GM18520 (cell line): ENCODE data around the gene KLF15.

Experiments used
- ATAC-seq: cut with Tn5 transposase; IDR thresholded peaks from one replicate; pipeline ENCODE4 v1.9.1; 2021; ENCODE audit not compliant: unreplicated experiment

The KLF15 gene

DNA sequence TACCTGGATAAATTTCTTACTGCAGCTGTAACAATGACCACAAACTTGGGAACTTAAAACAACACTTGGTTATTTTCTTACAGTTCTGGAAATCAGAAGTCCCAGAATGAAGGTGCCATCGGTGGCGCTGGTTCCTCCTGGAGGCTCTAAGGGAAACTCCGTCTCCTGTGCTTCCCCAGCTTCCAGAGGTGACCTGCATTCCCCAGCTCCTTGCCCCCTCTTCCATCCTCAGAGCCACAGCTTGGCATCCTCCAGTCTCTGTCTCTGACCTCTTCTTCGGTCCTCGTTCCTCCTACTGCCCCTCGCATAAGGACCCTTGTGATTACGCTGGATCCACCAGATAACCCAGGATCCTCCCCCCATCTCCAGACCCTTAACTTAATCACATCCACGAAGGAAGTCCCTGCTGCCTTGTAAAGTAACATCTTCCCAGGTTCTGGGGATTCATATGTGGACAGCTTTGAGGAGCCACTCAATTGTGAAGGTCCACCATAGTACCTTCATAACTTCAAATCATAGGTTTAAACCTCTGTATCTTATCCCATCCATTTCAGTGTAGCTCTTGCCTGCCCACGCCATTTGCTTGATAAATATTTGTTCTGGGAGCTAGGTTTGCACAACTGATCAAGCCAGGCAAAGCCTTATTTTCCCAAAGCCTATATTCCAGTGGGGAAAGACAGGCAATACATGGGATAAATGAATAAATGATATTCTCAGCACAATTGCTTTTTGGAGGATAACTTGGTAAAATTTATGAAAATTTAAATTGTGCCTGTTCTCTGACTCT lies 34.8 kb downstream of the KLF15 start:
- ATAC-seq, result no peak

DNA sequence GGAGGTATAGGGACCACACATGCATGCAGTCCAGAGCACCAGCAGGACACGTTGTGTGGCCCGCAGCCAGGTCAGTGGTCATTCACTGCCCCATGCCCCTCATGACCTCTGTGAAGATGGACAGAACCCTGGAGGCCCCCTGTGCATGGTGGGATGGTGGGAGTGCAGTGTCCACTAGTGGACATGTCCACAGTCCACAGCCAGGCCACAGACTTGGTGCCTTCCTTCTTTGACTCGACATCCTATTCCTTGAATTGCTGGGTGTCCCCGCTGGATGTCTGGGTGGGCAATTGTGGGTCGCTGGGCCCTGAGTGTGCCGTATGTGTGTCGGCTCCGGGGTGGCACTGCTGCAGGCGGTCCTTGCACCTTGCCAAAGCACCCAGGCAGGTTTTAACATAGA lies 35.7 kb downstream of the KLF15 start:
- no peak for ATAC-seq

DNA sequence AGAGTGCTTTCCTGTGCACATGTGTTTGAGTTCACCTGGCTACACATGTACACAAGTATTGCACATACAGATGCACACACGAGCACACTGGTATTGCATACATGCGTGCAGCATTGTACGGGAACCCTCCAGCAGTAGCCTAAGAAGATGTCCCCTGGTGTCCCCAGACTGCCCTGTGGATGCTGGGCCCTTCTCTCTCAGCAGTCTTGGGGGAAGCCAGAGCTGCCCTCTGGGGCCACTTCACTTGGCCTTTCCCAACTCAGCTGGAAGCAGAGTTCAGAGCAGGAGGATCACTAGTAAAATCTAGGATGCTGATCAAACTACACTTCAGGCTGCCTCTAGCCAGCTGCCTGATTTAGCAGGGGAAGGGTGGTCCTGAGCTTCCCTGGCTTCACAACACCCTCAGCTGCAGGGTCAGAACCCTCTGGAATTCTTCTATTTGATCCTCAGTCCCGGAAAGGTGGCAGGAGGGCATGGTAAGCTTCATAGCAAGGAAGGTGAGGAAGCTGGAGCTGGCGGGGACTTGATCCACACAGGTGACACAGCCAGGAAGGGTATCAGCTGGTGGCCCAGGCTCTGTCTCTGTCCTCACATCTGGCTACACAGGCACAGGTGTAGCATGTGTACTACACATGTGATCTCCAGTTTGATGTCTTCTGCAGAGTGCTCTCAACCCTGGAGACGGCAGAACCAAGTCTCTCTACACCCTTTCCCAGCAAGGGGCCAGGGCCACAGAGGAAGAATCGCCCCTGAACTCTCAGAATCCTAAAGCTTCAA lies 36.5 kb downstream of the KLF15 start:
- ATAC-seq, result no peak

DNA sequence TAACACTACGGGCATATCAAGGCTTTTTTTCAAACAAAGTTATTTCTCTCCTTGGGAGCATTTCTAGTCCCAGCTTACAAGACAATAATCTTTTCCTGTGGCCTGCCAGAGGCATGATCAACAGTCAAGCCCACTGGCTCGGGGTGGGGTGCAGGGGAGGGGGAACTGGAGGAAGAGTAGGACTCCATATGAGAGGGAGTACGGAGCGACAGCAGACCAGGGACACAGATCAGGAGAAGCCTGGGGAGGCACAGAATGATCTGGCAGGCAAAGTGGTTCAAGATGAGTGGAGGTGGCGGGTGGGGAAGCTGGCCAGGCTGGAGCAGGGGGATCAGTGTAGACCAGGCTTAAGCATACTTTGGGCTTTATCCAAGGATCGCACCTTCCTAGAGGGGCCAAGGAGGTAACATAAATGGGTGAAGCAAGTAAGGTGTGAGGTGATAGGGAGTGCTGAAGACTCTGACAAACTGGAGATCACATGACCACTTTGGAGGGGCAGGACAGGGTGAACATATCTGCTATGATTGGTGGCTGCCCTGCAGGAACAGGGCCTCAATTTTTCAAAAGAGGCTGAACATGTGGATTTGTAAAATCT lies 37.4 kb downstream of the KLF15 start:
- no peak for ATAC-seq

DNA sequence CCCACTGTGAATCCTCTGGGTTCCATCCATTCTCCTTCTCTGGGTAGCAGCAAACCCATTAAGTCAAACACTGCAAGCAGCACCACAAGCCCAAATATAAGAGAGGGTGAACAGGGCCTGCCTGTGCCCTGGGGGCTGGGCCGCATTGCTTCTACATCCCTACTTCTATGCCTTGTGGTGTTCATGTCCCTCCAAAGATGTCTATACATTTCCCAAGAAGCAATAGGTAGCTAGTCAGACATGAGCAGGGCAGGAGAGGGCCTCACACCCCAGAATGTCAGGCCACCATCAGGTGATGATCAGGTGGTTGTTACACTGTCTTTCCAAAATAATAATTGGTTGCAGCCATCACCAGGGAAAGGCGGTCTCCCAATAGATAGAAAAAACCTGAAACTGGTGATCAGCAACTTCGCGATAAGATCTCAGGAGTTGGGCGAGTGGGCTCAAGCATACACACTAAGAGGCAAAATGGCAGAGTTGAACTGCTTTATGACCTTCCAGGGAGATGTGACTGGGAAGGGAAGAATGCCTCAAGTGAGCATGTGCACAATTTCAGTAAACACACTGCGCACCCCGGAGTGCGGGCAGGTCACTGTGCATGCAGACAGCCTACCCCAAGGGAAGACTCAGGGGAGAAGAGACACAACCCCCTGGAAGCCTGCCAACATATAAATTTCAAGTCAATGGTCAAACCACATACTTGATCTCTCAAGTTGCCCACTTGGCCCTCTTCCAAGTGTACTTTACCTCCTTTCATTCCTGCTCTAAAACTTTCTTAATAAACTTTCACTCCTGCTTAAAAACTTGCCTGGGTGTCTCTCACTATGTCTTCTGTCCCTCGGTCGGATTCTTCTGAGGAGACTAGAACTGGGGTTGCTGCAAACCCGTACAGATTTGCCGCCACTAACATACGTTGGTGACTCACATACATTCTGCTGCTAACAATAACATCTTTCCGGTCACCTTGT lies 39.9 kb downstream of the KLF15 start:
- no peak for ATAC-seq

DNA sequence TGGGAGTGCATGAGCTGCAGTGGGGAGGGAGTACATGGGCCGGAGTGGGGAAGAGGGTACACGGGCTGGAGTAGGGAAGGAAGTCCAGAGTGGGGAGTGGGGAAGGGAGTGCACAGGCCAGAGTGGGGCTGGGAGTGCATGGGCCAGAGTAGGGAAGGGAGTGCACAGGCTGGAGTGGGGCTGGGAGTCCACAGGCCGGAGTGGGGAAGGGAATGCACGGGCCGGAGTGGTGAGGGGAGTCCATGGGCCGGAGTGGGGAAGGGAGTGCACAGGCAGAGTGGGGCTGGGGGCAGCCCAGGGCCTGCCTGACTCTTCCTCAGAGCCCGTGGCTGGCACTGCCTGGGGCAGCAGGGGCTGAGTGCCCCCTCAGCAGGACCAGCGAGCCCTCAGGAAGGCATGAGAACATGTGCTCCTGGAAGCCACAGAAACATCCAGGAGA lies 40.7 kb downstream of the KLF15 start:
- no peak for ATAC-seq

DNA sequence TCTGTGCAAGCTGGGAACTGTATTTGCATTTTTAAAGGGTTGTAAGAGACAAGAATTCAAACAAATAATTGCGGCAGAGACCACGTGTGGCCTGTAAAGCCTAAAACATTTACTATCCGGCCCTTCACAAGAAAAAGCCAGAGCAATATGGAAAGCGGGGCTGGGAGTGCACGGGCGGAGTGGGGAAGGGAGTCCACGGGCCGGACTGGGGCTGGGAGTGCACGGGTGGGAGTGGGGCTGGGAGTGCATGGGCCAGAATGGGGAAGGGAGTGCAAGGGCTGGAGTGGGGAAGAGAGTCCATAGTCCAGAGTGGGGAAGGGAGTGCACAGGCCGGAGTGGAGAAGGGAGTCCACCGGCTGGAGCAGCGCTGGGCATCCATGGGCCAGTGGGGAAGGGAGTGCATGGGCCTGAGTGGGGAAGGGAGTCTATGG lies 41.2 kb downstream of the KLF15 start:
- no peak for ATAC-seq

DNA sequence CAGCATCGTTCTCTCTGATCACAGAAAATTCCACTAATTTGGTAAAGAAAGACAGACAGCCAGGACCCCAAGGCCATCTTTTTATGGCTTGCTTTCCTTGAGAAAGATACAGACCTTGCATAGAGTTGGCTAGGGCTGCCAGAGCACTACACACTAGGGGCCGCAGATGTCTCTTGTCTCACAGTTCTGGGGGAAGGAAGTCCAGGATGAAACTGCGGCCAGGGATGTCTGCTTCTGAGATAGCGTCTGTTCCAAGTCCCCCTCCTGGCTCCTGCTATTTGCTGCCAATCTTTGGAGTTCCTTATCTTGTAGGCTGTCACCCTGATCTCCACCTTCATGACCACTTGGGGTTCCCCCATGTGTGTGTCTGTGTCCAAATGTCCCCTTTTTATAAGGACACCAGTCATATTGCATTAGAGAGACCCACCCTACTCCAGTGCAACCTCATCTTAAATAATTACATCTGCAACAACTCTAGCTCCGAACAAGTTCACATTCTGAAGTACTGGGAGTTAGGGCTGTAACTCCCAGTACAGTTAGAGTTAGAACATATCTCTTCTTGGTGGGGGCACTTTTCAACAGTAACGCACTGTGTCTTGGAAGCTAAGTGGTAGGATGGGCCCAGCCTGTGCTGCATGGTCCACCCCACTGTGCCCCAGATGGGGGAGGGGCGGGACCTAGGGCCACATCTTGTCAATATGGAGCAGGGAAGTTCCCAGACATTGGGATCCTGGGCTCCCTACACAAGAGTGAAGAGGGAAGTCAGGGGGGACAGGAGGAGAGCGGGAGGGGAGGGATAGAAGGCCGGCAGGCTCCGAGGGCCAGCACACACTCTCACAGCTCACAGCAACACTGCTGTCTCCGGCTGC lies 42.2 kb downstream of the KLF15 start:
- no peak for ATAC-seq

DNA sequence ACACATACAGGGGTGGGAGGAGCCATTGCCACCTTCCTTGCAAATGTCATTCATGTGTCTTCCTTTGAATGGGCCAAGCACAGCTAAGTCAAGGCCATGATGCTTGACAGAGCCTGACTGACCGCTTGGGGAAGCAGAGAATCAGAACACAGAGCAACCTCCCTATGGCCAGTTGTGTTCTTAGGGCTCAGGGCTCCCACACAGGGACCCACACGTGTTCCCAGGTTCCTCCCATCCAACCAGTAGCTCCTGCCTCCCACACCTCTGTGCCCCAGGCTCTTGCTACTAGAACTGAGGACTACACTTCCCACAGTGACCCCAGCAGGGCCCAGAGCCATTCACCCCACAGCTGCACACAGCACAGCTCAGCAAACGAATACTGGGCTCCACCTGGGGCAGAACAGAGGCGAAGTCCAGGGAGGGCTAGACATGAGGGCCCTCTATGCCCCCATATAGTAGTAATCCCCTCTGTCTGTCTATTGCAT lies 42.9 kb downstream of the KLF15 start:
- no peak for ATAC-seq

DNA sequence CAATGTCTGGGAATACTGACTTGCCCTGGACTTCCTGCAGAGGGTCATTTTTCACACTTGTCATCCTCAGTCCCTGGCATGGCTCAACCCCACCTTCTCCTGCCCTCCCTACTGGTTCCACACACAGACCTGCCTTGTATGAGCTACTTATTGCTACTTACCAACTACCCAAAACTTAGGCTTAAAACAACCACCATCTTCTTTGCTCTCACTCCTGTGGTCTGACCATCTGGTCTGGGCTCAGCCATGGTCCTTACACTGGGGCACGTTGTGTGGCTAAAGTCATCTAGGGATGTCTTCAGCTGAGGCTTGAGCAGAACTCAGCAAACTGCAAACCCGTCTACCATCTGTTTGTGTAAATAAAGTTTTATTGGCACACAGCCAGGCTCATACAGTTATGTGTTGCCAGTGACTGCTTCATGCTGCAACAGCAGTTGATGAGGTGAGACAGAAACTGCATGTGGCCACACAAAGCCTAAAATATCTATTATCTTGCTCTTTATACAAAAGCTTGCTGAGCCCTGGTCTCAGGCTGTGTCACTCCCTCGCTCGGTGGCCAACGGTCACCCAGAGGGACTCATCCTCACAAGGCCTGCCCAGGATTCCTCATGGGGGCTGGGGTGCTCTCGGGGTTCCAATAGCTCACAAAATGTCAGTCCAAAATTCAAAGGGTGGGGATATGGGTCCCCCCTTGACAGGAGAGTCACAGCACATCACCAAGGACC lies 43.5 kb downstream of the KLF15 start:
- ATAC-seq, result no peak

DNA sequence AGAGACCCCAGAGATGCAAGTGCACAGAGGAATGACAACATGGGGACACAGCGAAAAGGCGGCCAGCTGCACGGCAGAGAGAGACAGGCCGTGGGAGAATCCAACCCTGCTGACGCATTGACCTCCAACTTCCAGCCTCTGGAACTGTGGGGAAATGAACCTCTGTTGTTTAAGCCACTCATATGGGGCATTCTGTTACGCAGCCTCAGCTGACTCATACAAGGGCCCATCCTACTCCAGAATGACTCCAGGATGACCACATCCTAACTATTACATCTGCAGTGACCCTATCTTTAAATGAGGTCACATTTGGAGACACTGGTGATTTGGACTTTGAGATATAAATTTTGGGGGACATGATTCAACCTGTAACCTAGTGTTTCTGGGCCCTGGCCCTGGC lies 44.0 kb downstream of the KLF15 start:
- ATAC-seq, result no peak

DNA sequence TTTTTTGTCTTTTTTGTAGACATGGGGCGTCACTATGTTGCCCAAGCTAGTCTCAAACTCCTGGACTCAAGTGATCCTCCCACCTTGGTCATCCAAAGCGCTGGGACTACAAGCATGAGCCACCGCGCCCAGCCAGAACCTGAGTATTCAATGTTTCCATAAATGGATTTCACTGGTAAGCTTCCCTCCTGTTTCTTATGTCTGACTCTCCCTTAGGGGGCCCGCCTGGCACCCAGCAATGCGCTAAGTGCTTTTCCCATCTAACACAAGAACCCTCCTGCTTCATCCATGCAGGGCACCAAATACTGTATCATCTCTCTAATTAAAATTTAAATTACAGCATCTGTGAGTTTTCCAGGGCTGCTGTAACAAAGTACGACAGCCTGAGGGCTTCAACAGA lies 44.9 kb downstream of the KLF15 start:
- no peak for ATAC-seq

DNA sequence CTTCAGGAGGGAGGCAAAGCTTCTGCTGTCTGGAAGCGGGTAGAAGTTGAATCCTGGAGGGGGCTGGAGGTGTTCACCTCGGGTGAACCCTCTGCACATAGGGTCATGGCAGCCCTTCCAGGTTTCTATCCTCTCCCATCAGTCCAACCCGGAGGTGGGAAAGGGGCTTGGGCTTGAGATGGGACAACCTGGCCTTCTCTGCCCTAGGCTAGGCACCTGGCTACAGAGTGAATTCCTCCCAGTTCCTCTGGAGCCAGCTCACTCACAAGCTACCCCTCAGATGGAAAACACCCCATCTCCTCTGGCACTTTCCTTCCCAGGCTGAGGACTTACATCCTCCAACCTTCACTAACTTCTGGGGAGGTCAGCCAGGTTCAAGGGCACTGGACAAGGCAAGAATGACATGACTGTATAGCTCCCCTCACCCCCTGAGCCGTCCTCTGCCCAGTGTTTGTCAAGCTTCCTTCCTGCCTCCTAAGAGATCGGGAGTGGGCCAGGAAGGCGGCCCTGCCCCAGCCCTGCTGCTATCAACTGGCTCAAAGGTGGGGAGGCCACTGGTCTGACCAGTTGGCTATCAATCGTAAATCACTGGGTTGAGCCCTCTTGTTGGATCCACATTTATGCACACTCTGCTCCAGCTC lies 45.8 kb downstream of the KLF15 start:
- ATAC-seq, result no peak

DNA sequence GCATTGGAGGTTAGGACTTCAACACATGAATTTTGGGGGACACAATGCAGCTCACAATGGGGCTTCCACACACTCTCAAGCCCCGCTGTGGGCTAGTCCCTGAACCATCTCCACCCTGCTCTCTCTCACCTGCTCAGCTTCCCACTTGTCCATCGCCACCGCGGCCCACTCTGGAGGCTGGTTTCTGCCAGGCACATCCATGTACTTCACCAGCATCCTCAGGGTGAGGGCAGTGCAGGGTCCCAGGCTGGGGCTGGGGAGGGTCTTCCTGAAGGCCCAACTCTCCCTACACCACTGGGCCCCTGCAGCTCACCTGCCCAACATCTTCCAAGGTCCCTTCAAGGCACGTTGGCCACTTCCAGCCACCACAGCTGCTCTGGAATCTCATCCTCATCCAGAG lies 46.4 kb downstream of the KLF15 start:
- ATAC-seq, result no peak

DNA sequence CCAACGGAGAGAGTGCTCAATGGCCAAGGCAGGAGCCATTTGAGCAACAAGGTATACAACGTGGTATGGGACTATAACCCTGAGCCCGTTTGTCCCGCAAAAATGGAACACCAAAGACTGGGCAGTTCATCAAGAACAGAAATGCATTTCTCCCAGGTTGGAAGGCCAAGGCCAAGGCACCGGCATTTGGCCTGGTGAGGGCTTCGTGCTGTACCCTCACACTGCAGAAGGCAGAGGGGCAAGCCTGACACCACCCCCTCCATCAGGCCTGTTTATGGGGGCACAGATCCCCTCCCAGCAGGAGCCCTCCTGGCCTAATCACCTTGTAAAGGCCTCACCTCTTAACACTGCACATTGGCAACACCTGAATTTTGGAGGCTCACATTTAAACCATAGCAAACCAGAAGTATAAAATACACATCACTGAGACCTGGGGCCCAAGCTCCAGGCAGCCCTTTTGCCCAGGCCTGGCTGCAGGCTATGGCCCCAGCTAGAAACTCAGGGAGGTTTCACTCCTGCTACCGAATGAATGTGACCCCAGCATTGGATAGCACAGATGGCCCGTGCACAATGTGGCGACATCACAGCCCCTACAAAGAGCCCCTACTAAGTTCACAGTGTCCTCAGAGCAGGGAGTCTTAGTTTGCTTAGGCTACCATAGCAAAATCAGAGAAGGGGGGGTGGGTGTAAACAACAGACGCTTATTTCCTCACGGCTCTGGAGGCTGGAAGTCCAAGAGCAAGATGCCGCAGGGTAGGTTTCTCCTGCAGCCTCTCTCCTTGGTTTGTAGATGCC lies 47.1 kb downstream of the KLF15 start:
- no peak for ATAC-seq

DNA sequence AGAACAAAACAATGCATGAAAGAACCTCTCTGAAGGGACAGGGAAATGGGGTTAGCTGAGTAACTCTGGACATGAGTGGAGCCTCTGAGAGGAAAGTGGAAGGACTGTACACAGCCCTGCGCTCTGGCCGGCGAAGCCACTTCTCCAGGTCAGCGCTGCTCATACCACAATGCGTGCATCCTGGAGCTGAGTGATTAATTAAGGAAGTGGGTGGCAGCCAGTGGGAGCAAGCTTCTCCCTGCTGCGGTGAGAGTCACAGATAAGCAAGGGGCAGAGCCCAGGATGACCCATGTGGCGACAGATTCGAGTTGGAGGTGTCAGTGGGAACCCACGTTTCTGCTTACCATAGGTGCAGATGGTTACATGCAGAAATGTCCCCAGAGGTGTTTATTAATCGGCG lies 48.0 kb downstream of the KLF15 start:
- no peak for ATAC-seq

DNA sequence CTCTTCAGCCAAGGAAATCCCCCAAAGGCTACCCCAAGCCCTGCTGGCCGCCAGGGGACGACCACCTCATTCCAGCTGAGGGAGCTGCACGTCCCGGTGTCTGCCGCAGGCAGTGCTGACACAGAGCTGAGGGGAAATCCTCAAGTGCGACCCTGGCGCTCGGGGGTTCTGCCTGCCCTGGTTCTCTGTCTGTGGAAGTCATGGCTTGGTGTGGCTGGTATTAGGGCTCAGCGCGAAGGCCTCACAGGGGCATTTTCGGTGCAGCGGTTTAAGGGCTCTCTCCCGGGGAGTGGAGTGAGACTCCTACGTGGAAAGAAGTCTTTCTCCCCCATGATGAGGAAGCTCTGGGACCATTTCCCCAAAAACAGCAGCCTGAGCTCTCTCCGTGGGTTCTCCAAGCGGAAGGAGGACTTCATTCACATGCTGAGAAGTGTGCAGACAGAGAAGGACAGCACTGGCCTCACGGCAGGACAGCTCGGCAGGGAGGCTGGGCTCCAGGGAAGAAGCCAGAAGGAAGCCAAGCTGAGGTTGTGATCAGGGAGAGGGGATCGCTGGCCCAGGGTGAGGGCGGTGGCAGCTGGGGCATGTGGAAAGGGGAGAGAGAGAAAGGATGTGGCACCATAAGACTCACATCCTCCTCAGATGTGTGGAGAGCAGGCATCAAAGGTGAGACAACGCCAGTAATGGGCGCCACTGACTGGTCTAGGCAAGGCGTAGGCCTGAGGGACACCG lies 48.6 kb downstream of the KLF15 start:
- no peak for ATAC-seq
